H1 (cell line): ENCODE measurements around the gene KLHL33.
A peak's percentile ranks its signal among the peaks of the same experiment; 100 is the strongest.

ENCODE experiments used
- EZH2 ChIP-seq: fragments of 200-600 bp; sonication (generic); IDR thresholded peaks from 2 replicates; pipeline ENCODE4 v1.7.1; 2012; ENCODE audit warnings: low read depth, mild to moderate bottlenecking, moderate library complexity, low read length, inconsistent platforms; ENCODE audit not compliant: severe bottlenecking
- HDAC2 ChIP-seq, 2 experiments: fragments of 300-600 bp in 1 of 2; sonication (generic) in 1 of 2; IDR thresholded peaks; 2 replicates each; pipeline ENCODE4 v1.6.1; 2011 to 2012; ENCODE audit warnings: low read depth in 2 of 2, low read length in 2 of 2, mild to moderate bottlenecking in 2 of 2, moderate library complexity in 2 of 2, borderline replicate concordance in 1 of 2, inconsistent platforms in 1 of 2
- POLR2A ChIP-seq, 2 experiments: IDR thresholded peaks; 1 replicate in 1 of 2; 2 replicates in 1 of 2; pipeline ENCODE4 v1.6.1; 2011; ENCODE audit warnings: low read depth in 2 of 2, low read length in 2 of 2, mild to moderate bottlenecking in 2 of 2; ENCODE audit errors: control extremely low read depth in 1 of 2
- POLR2AphosphoS5 ChIP-seq: IDR thresholded peaks from 2 replicates; pipeline ENCODE4 v1.6.1; 2011; ENCODE audit warnings: low read depth, low read length
- TAF1 ChIP-seq: IDR thresholded peaks from 2 replicates; pipeline ENCODE4 v1.6.1; 2011; ENCODE audit warnings: mild to moderate bottlenecking, low read depth, low read length
- TF ChIP-seq, protein P1 (sequence below), 3 experiments: IDR thresholded peaks; 1 replicate in 2 of 3; 2 replicates in 1 of 3; pipeline versions ENCODE4 v1.5.1 to v1.6.1; 2011; ENCODE audit warnings: low read length in 3 of 3, mild to moderate bottlenecking in 3 of 3, inconsistent platforms in 2 of 3, low read depth in 1 of 3, moderate library complexity in 1 of 3; ENCODE audit not compliant: insufficient read depth in 1 of 3; ENCODE audit errors: control extremely low read depth in 1 of 3
- TF ChIP-seq, protein P2 (sequence below): IDR thresholded peaks from 2 replicates; pipeline ENCODE4 v1.6.1; 2012; ENCODE audit warnings: inconsistent platforms

DNA sequence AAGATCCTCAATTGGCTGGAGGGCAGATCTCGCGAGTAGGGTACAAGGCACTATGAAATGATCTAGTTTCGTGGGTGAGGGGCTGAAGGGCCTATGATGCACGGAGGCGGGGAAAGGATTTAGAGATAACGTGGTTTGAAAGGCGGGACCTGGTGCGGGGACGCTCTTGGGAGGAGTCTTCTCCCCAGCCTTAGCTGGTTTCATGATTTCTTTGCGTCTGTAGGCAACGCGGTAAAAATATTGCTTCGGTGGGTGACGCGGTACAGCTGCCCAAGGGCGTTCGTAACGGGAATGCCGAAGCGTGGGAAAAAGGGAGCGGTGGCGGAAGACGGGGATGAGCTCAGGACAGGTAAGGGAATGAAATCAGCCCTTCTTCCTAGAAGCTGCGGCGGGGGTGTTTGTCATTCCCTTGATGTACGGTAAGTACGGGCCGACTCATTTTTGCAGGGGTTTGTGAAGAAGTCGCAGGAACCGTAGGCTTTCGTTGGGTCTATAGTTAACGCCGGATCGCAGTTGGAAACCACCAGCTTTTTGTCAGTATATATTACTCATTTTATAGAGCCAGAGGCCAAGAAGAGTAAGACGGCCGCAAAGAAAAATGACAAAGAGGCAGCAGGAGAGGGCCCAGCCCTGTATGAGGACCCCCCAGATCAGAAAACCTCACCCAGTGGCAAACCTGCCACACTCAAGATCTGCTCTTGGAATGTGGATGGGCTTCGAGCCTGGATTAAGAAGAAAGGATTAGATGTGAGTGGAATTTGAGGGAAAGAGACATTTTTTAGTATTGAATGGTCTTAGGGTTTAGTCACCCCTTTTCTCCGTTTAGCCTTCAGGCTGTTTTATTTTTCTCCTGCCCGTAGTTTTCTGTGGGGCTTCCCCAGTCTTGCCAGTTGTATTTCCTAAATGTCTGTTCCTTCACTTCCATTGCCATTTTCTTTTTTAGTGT is 19.7 kb upstream of the KLHL33 start:
- TF ChIP-seq POLR2A (IDR thresholded peaks at IDR 0.05; ENCODE audit: control extremely low read depth in 1 of 2, low read depth in 2 of 2, low read length in 2 of 2) (peak; percentile 7 to 22), POLR2AphosphoS5 (peak; percentile 47; the same call in 1 of the 2 replicates), TAF1 (no peak), EZH2 (no peak), HDAC2 (IDR thresholded peaks at IDR 0.05; ENCODE audit: borderline replicate concordance in 1 of 2, low read depth in 2 of 2, low read length in 2 of 2) (no peak)
- TF ChIP-seq, protein P1, sequence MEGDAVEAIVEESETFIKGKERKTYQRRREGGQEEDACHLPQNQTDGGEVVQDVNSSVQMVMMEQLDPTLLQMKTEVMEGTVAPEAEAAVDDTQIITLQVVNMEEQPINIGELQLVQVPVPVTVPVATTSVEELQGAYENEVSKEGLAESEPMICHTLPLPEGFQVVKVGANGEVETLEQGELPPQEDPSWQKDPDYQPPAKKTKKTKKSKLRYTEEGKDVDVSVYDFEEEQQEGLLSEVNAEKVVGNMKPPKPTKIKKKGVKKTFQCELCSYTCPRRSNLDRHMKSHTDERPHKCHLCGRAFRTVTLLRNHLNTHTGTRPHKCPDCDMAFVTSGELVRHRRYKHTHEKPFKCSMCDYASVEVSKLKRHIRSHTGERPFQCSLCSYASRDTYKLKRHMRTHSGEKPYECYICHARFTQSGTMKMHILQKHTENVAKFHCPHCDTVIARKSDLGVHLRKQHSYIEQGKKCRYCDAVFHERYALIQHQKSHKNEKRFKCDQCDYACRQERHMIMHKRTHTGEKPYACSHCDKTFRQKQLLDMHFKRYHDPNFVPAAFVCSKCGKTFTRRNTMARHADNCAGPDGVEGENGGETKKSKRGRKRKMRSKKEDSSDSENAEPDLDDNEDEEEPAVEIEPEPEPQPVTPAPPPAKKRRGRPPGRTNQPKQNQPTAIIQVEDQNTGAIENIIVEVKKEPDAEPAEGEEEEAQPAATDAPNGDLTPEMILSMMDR (IDR thresholded peaks at IDR 0.05; ENCODE audit: control extremely low read depth in 1 of 3, insufficient read depth in 1 of 3, low read depth in 1 of 3, low read length in 3 of 3), result no peak
- TF ChIP-seq, protein P2, sequence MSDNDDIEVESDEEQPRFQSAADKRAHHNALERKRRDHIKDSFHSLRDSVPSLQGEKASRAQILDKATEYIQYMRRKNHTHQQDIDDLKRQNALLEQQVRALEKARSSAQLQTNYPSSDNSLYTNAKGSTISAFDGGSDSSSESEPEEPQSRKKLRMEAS, result no peak
